Right renal cortex interstitium (tissue), 3 donors: ENCODE results near the gene ADGB. TPM values are rescaled to one million over a fixed set of nuclear protein-coding genes. Genes with fewer than 3 reads are reported as not detected.

Source experiments
- DNase-seq, 3 donors: peaks; one replicate each; pipeline ENCODE4 v3.0.0-alpha.2; 2013; ENCODE audit warnings: low read depth in 3 of 3, low spot score in 2 of 3
- polyA plus RNA-seq, 3 donors: library from polyadenylated mRNA; unstranded; fragments of 120-200 nt; gene quantifications; one replicate each; pipeline ENCODE4 v1.2.1, GENCODE V29; 2013; ENCODE audit not compliant: insufficient read length in 3 of 3

The ADGB gene
- polyA plus RNA-seq, 3 donors: 0.50 to 0.75 (median 0.67) TPM

DNA sequence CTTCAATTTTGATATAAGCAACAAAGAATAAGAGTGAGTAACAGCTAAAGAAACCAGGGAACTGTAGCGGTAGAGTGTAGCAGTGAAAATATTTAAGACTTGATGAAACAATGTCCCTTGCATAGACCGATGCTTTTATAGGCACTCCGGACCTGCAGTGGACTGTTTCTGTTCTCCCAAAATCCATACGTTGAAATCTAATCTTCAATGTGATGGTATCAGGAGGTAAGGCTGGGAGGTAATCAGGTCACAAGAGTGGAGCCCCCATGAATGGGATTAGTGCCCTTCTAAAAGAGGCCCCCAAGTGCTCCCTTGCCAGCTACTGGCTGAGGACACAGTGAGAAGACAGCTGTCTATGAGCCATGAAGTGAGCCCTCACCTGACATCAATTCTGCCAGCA, 260.4 kb downstream of the ADGB start:
- no peak for DNase-seq

GRCh38 chr6:146859795-146860495, 261.2 kb downstream of the ADGB start:
- no peak for DNase-seq

DNA sequence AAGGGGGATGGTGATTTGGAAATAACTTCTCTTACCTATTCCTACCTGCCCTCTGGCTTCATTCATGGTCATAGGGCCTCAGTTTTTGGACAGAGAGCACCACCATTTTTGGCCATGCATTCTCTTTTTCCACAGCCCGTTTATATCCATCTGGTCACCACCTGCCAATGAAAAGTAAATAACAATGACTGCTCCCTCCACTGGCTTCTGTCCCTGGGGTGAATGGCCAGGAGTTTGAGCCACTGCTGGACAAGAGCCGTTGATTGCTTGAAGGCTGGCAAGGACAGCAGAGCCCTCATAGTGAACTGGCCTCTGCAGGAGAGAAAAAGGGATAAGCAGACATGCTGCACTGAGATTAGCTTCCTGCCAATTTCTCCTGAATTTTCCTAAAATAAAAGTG, 261.8 kb downstream of the ADGB start:
- no peak for DNase-seq

- no peak for DNase-seq
Measured at GRCh38 chr6:146861029-146861563, 262.3 kb downstream of the ADGB start.

DNA sequence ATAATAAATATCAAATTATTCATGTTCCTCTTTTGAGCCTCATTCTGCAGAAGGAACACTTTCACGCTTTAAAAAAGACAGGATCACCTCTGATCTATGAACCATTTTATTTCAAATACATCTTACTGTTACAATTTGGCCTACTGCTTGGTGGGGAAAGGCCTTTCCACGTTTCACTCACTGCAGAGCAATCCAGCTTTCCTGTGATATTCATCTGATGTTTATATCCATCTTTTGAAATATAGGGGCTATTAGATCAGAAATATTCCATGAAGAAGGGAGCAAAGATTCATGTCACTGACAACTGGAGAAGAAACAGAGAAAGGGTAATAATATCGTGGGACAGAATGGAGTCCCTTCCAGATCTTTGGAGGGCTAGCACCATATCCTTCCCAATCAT, 262.9 kb downstream of the ADGB start:
- no peak for DNase-seq

DNA sequence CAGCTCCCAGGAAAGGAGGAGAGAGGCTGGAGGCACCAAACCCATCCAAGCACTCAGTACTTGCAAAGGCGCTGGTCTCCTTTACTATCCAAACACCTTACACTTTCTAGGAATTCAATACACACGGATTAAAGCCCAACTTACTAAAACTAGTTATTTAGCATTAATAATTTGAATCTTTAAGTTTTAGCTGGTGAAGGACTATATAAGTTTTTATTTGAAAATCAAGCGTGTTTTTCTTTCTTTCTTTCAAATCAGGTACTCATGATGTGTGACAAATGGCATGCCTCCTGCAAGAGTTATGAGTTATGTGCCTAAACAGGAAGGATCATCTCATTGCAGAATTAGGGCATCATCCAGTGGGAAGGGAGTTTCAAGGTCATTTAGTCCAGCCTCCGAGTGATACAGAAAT, 263.7 kb downstream of the ADGB start:
- DNase-seq: no peak

DNA sequence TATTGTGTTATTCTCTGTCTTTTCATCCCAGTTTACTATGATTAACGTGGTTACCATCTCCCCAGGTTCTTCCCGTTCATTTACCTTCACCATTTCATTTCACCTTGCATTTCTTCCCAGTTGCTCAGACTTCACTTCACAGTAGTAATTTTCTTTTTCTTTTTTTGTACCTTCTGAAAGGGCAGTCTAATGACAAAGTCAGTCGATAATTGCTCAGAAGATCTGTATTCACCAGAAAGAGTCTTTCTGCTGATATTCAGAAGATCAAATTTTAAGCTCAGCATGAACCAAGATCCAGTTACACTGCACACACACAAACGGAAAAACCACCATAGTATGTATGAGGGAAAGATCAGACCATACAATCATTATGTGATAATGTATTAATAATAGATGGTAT, 265.5 kb downstream of the ADGB start:
- DNase-seq: no peak

- DNase-seq: no peak
Measured at GRCh38 chr6:146864885-146865284, 266.1 kb downstream of the ADGB start.

Other genes with a start within 250 kb of the ADGB start
- 10 to 100 TPM; 24.7 to 31.9 (median 26.5) TPM for gene RAB32, start 55.1 kb upstream of the ADGB start, polyA plus RNA-seq